Parathyroid adenoma (tissue), 2 donors: ENCODE results near the gene NRSN2.

Experiments used
- H2AFZ ChIP-seq: fragments of 300-600 bp; sonication (generic); one replicate; pipeline ENCODE4 v1.7.0; 2017; ENCODE audit warnings: antibody characterized with exemption, mild to moderate bottlenecking
- H3K27ac ChIP-seq: fragments of 300-600 bp; sonication (generic); one replicate; pipeline ENCODE4 v1.7.0; 2017
- H3K27me3 ChIP-seq: fragments of 300-600 bp; sonication (generic); one replicate; pipeline ENCODE4 v1.7.0; 2017; ENCODE audit warnings: low read length; ENCODE audit not compliant: control insufficient read depth, insufficient read depth
- H3K36me3 ChIP-seq: fragments of 300-600 bp; sonication (generic); one replicate; pipeline ENCODE4 v1.7.0; 2017; ENCODE audit warnings: low read length; ENCODE audit not compliant: control insufficient read depth, insufficient read depth
- H3K4me1 ChIP-seq: fragments of 300-600 bp; sonication (generic); one replicate; pipeline ENCODE4 v1.7.0; 2017; ENCODE audit warnings: control low read depth
- H3K4me2 ChIP-seq: fragments of 300-600 bp; sonication (generic); one replicate; pipeline ENCODE4 v1.7.0; 2017; ENCODE audit warnings: low read length
- H3K4me3 ChIP-seq: fragments of 300-600 bp; sonication (generic); one replicate; pipeline ENCODE4 v1.7.0; 2017; ENCODE audit warnings: low read depth, low read length
- H3K79me2 ChIP-seq: fragments of 300-600 bp; sonication (generic); one replicate; pipeline ENCODE4 v1.7.0; 2017; ENCODE audit warnings: control low read depth
- H3K9ac ChIP-seq: fragments of 300-600 bp; sonication (generic); one replicate; pipeline ENCODE4 v1.7.0; 2017; ENCODE audit warnings: mild to moderate bottlenecking
- H3K9me3 ChIP-seq: fragments of 300-600 bp; sonication (generic); one replicate; pipeline ENCODE4 v1.7.0; 2017; ENCODE audit warnings: low read length; ENCODE audit not compliant: control insufficient read depth
- CTCF ChIP-seq: fragments of 300-600 bp; sonication (generic); IDR thresholded peaks from one replicate; pipeline ENCODE4 v1.7.0; 2017; ENCODE audit warnings: antibody characterized with exemption, mild to moderate bottlenecking
- donor health status: primary hyperparathyroidism.

Gene NRSN2

GRCh38 chr20:380763-381580, 34.1 kb downstream of the NRSN2 start:
- peak overlapping the region; percentile 98 for H2AFZ ChIP-seq
- no peaks in the 10 kb centered on the region for H3K36me3 ChIP-seq
- no peaks in the 10 kb centered on the region for H3K79me2 ChIP-seq
- H3K9me3 ChIP-seq = no peaks in the 10 kb centered on the region
- no peaks in the 10 kb centered on the region for H3K4me1 ChIP-seq
- TF ChIP-seq CTCF = peak; percentile 13
- H3K9ac ChIP-seq = peak overlapping the region; percentile 61
- H3K27me3 ChIP-seq = no peaks in the 10 kb centered on the region
- H3K4me3 ChIP-seq = peak overlapping the region; percentile 61
- H3K4me2 ChIP-seq = peak overlapping the region; percentile 95
- H3K27ac ChIP-seq = peak overlapping the region; percentile 57

GRCh38 chr20:381581-382290, 34.8 kb downstream of the NRSN2 start:
- H3K27me3 ChIP-seq = no peaks in the 10 kb centered on the region
- peak overlapping the region; percentile 61 for H3K4me3 ChIP-seq
- no peaks in the 10 kb centered on the region for H3K36me3 ChIP-seq
- no peak for TF ChIP-seq CTCF
- H3K79me2 ChIP-seq = no peaks in the 10 kb centered on the region
- H2AFZ ChIP-seq = peak overlapping the region; percentile 98
- H3K4me1 ChIP-seq = no peaks in the 10 kb centered on the region
- peak overlapping the region; percentile 57 for H3K27ac ChIP-seq
- H3K4me2 ChIP-seq = peak overlapping the region; percentile 95
- peak overlapping the region; percentile 61 for H3K9ac ChIP-seq
- H3K9me3 ChIP-seq = no peaks in the 10 kb centered on the region

- H3K4me3 ChIP-seq = no peak overlapping the region
- H2AFZ ChIP-seq = peak overlapping the region; percentile 34
- no peaks in the 10 kb centered on the region for H3K36me3 ChIP-seq
- peak overlapping the region; percentile 37 for H3K4me2 ChIP-seq
- H3K9me3 ChIP-seq = no peaks in the 10 kb centered on the region
- no peak for TF ChIP-seq CTCF
- peak overlapping the region; percentile 42 for H3K27ac ChIP-seq
- no peaks in the 10 kb centered on the region for H3K27me3 ChIP-seq
- no peaks in the 10 kb centered on the region for H3K4me1 ChIP-seq
- no peaks in the 10 kb centered on the region for H3K79me2 ChIP-seq
- no peak overlapping the region for H3K9ac ChIP-seq
Observed at GRCh38 chr20:382291-383115, 35.6 kb downstream of the NRSN2 start.

GRCh38 chr20:383889-384288, 37.0 kb downstream of the NRSN2 start:
- no peak for TF ChIP-seq CTCF
- no peak overlapping the region for H3K4me3 ChIP-seq
- H3K9ac ChIP-seq = no peak overlapping the region
- no peaks in the 10 kb centered on the region for H3K36me3 ChIP-seq
- H3K4me2 ChIP-seq = no peak overlapping the region
- no peaks in the 10 kb centered on the region for H3K27me3 ChIP-seq
- no peaks in the 10 kb centered on the region for H3K4me1 ChIP-seq
- H3K79me2 ChIP-seq = no peaks in the 10 kb centered on the region
- H2AFZ ChIP-seq = no peak overlapping the region
- no peaks in the 10 kb centered on the region for H3K9me3 ChIP-seq
- no peak overlapping the region for H3K27ac ChIP-seq
